SK-N-SH treated with all-trans-retinoic acid at 6 μM for 48 hours (cell line): Measurements from ENCODE around the gene ARL5A.

Source experiments
- ATAC-seq: fragments of 200-7000 bp; cut with Tn5 transposase; 3 replicates; pipeline ENCODE4 v1.9.1; 2020; ENCODE audit warnings: mild to moderate bottlenecking, moderate library complexity
- ARNTL ChIP-seq: fragments of 450-650 bp; formaldehyde crosslinking; IDR thresholded peaks from 2 replicates; pipeline ENCODE4 v1.5.0; 2020; ENCODE audit warnings: low read depth, mild to moderate bottlenecking, moderate library complexity, borderline replicate concordance
- BACH2 ChIP-seq: fragments of 250-450 bp; sonication (Bioruptor Pico); IDR thresholded peaks from 2 replicates; pipeline ENCODE4 v1.9.0; 2021; ENCODE audit warnings: mild to moderate bottlenecking, borderline replicate concordance
- CSDC2 ChIP-seq: fragments of 250-450 bp; sonication (Bioruptor Pico); IDR thresholded peaks from 2 replicates; pipeline ENCODE4 v1.5.0; 2020; ENCODE audit warnings: mild to moderate bottlenecking, moderate library complexity
- ESRRG ChIP-seq: fragments of 250-450 bp; sonication (Bioruptor Pico); IDR thresholded peaks from 2 replicates; pipeline ENCODE4 v1.6.1; 2021; ENCODE audit warnings: mild to moderate bottlenecking
- GLIS3 ChIP-seq: fragments of 250-450 bp; sonication (Bioruptor Pico); IDR thresholded peaks from 2 replicates; pipeline ENCODE4 v1.5.0; 2020; ENCODE audit warnings: mild to moderate bottlenecking, moderate library complexity
- ISL1 ChIP-seq: fragments of 250-450 bp; sonication (Bioruptor Pico); IDR thresholded peaks from 2 replicates; pipeline ENCODE4 v2.1.2; 2022; ENCODE audit warnings: mild to moderate bottlenecking, moderate library complexity
- PPARA ChIP-seq: fragments of 250-450 bp; sonication (Bioruptor Pico); IDR thresholded peaks from 2 replicates; pipeline ENCODE4 v1.5.0; 2020; ENCODE audit warnings: mild to moderate bottlenecking, borderline replicate concordance
- RARB ChIP-seq: fragments of 250-450 bp; sonication (Bioruptor Pico); IDR thresholded peaks from 2 replicates; pipeline ENCODE4 v1.8.0; 2021; ENCODE audit warnings: mild to moderate bottlenecking, moderate library complexity
- SNAI2 ChIP-seq: fragments of 250-450 bp; sonication (Bioruptor Pico); IDR thresholded peaks from 2 replicates; pipeline ENCODE4 v1.5.0; 2020; ENCODE audit warnings: mild to moderate bottlenecking, moderate library complexity
- TCF4 ChIP-seq: fragments of 250-450 bp; sonication (Bioruptor Pico); IDR thresholded peaks from 2 replicates; pipeline ENCODE4 v1.8.0; 2021; ENCODE audit warnings: mild to moderate bottlenecking, moderate library complexity, borderline replicate concordance
- TOX ChIP-seq: fragments of 250-450 bp; sonication (Bioruptor Pico); IDR thresholded peaks from 2 replicates; pipeline ENCODE4 v1.8.0; 2021; ENCODE audit warnings: mild to moderate bottlenecking, moderate library complexity, borderline replicate concordance
- ZC3H10 ChIP-seq: fragments of 250-450 bp; sonication (Bioruptor Pico); IDR thresholded peaks from 2 replicates; pipeline ENCODE4 v1.5.1; 2021; ENCODE audit warnings: mild to moderate bottlenecking, moderate library complexity
- ZFP3 ChIP-seq: fragments of 250-450 bp; sonication (Bioruptor Pico); IDR thresholded peaks from 2 replicates; pipeline ENCODE4 v1.5.0; 2020; ENCODE audit warnings: mild to moderate bottlenecking, moderate library complexity
- ZFP30 ChIP-seq: fragments of 450-650 bp; formaldehyde crosslinking; IDR thresholded peaks from 2 replicates; pipeline ENCODE4 v1.5.0; 2022; ENCODE audit warnings: mild to moderate bottlenecking, moderate library complexity
- ZNF70 ChIP-seq: fragments of 450-650 bp; formaldehyde crosslinking; IDR thresholded peaks from 2 replicates; pipeline ENCODE4 v1.5.0; 2020; ENCODE audit warnings: mild to moderate bottlenecking, moderate library complexity
- TF ChIP-seq, protein P1 (sequence below): fragments of 250-450 bp; sonication (Bioruptor Pico); IDR thresholded peaks from 2 replicates; pipeline ENCODE4 v1.8.0; 2021; ENCODE audit warnings: low read depth, mild to moderate bottlenecking, moderate library complexity, borderline replicate concordance
- TF ChIP-seq, protein P2 (sequence below): fragments of 250-450 bp; sonication (Bioruptor Pico); IDR thresholded peaks from 2 replicates; pipeline ENCODE4 v1.5.1; 2020; ENCODE audit warnings: low read depth, mild to moderate bottlenecking, moderate library complexity
- TF ChIP-seq, protein P3 (sequence below): fragments of 250-450 bp; sonication (Bioruptor Pico); IDR thresholded peaks from 2 replicates; pipeline ENCODE4 v1.8.0; 2020; ENCODE audit warnings: mild to moderate bottlenecking, moderate library complexity, borderline replicate concordance
- TF ChIP-seq, protein P4 (sequence below): fragments of 250-450 bp; sonication (Bioruptor Pico); IDR thresholded peaks from 2 replicates; pipeline ENCODE4 v1.5.0; 2020; ENCODE audit warnings: mild to moderate bottlenecking, moderate library complexity

The ARL5A gene

DNA sequence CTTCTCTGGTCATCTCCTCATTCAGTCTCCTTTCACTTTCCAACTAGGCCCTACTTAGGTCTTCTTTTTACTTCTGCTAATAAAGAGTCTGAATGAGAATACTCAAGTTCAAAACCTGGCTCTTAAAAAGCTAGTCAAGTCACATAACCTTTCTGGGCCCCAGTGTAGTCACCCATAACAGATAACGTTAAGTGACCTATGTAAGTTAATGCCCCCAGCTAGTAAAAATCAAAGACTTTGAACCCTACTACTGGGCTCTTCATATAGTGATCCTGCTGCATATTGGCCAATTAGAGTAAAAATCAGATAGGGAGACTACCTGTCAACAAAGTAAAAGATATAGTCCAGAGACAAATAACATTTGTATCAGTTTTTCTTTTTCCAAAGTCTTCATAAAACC, 17.7 kb downstream of the ARL5A start:
- no peak for ATAC-seq
- TF ChIP-seq TCF4 (CRISPR knock-in tag) (no peak), ZC3H10 (CRISPR knock-in tag) (no peak), TOX (CRISPR knock-in tag) (no peak), CSDC2 (CRISPR knock-in tag) (no peak), RARB (CRISPR knock-in tag) (no peak), ARNTL (CRISPR knock-in tag) (no peak), GLIS3 (no peak), ZFP30 (CRISPR knock-in tag) (no peak), ZNF70 (CRISPR knock-in tag) (no peak), ESRRG (CRISPR knock-in tag) (no peak), SNAI2 (CRISPR knock-in tag) (no peak)

DNA sequence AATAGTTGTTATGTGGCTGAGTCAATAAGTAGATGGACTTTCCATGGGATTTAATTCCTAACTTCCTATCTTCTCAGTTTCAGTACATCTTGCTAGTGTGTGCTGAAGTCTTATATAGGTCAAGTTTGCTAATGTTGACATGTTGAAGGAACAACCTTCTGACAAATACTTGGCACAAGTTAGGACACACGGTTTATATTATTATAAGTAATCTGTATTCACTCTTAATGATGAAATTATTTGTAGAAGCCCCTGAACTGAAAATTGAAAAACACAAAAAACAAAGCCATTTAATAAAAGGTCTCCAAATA, 19.2 kb downstream of the ARL5A start:
- ATAC-seq, result no peak
- no peak for TF ChIP-seq TOX (CRISPR knock-in tag)
- TF ChIP-seq PPARA (CRISPR knock-in tag), result no peak
- TF ChIP-seq, protein P1, sequence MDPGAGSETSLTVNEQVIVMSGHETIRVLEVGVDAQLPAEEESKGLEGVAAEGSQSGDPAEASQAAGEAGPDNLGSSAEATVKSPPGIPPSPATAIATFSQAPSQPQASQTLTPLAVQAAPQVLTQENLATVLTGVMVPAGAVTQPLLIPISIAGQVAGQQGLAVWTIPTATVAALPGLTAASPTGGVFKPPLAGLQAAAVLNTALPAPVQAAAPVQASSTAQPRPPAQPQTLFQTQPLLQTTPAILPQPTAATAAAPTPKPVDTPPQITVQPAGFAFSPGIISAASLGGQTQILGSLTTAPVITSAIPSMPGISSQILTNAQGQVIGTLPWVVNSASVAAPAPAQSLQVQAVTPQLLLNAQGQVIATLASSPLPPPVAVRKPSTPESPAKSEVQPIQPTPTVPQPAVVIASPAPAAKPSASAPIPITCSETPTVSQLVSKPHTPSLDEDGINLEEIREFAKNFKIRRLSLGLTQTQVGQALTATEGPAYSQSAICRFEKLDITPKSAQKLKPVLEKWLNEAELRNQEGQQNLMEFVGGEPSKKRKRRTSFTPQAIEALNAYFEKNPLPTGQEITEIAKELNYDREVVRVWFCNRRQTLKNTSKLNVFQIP, result no peak
- TF ChIP-seq, protein P2, sequence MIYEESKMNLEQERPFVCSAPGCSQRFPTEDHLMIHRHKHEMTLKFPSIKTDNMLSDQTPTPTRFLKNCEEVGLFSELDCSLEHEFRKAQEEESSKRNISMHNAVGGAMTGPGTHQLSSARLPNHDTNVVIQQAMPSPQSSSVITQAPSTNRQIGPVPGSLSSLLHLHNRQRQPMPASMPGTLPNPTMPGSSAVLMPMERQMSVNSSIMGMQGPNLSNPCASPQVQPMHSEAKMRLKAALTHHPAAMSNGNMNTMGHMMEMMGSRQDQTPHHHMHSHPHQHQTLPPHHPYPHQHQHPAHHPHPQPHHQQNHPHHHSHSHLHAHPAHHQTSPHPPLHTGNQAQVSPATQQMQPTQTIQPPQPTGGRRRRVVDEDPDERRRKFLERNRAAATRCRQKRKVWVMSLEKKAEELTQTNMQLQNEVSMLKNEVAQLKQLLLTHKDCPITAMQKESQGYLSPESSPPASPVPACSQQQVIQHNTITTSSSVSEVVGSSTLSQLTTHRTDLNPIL (CRISPR knock-in tag), result no peak
- TF ChIP-seq ISL1 (CRISPR knock-in tag), result no peak
- TF ChIP-seq ESRRG (CRISPR knock-in tag), result no peak
- no peak for TF ChIP-seq ZNF70 (CRISPR knock-in tag)
- TF ChIP-seq GLIS3, result no peak
- TF ChIP-seq SNAI2 (CRISPR knock-in tag), result no peak
- no peak for TF ChIP-seq BACH2 (CRISPR knock-in tag)
- TF ChIP-seq ZFP30 (CRISPR knock-in tag), result no peak
- no peak for TF ChIP-seq ARNTL (CRISPR knock-in tag)

DNA sequence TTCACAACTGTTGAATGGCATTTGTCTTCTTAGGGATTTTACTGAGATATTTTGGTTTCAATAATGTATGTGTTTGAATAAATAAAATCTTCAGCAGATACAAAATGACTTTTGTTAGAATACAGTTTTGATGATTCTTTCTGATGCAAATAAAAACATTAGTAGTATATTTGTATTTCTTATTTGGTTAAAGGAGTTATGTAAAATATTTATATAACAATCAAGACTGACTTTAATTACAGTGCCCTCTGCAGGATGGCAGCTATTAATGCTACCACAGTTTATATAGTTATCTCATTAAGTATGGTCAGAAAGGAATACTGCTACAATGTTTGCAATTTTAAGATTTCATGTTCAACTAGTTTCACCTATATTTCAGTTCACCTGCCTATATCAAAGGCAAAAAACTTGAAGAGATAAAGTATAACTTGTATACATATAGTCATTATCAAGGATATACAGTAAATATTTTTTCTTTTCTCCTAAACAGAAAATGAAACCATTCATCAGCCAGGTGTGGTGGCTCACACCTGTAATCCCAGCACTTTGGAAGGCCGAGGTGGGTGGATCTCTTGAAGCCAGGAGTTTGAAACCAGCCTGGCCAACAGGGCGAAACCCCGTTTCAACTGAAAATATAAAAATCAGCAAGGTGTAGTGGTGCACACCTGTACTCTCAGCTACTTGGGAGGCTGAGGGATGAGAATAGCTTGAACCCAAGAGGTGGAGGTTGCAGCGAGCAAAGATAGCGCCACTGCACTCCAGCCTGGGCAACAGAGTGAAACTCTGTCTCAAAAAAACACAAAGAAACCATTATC, 19.8 kb downstream of the ARL5A start:
- ATAC-seq, result peak; percentile 76
- TF ChIP-seq, protein P3, sequence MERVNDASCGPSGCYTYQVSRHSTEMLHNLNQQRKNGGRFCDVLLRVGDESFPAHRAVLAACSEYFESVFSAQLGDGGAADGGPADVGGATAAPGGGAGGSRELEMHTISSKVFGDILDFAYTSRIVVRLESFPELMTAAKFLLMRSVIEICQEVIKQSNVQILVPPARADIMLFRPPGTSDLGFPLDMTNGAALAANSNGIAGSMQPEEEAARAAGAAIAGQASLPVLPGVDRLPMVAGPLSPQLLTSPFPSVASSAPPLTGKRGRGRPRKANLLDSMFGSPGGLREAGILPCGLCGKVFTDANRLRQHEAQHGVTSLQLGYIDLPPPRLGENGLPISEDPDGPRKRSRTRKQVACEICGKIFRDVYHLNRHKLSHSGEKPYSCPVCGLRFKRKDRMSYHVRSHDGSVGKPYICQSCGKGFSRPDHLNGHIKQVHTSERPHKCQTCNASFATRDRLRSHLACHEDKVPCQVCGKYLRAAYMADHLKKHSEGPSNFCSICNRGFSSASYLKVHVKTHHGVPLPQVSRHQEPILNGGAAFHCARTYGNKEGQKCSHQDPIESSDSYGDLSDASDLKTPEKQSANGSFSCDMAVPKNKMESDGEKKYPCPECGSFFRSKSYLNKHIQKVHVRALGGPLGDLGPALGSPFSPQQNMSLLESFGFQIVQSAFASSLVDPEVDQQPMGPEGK (CRISPR knock-in tag), result no peak
- TF ChIP-seq, protein P1, result no peak
- TF ChIP-seq ZNF70 (CRISPR knock-in tag) (no peak), TCF4 (CRISPR knock-in tag) (no peak), TOX (CRISPR knock-in tag) (no peak)

DNA sequence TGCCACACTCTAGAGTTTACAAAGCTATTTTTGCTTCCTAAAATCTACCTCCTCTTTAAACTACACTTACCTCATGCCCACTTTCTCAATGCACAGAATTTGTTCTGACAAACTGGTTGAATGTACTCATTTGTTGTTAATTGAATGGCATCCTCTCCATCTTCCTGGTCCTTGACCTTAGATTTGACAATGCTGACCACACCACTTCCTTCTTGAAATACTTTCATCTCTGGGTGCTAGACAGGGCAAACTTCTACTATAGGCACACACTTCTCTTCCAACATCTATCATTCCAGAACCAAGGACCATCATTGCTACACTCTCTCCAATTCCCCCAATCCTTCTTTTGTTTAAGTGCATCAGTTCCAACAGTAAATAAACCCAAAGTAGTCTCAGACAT, 22.3 kb downstream of the ARL5A start:
- ATAC-seq, result no peak
- TF ChIP-seq ISL1 (CRISPR knock-in tag), result no peak

DNA sequence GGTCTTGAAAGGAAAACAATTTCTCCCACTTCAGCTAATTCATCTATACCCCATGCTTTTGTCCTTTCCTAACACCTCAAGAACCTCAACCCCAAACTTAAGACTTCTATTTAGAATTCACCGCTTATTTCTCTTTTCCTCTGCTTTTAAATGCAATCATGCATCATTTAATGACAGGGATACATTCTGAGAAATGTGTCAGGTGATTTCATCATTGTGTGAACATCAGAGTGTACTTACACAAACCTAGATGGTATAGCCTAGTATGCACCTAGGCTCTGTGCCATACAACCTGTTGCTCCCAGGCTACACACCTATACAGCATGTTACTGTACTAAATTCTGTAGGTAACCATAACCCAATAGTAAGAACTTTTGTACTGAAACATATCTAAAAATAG, 22.9 kb downstream of the ARL5A start:
- ATAC-seq, result no peak
- no peak for TF ChIP-seq SNAI2 (CRISPR knock-in tag)
- TF ChIP-seq ESRRG (CRISPR knock-in tag), result no peak
- TF ChIP-seq, protein P1, result no peak
- TF ChIP-seq, protein P4, sequence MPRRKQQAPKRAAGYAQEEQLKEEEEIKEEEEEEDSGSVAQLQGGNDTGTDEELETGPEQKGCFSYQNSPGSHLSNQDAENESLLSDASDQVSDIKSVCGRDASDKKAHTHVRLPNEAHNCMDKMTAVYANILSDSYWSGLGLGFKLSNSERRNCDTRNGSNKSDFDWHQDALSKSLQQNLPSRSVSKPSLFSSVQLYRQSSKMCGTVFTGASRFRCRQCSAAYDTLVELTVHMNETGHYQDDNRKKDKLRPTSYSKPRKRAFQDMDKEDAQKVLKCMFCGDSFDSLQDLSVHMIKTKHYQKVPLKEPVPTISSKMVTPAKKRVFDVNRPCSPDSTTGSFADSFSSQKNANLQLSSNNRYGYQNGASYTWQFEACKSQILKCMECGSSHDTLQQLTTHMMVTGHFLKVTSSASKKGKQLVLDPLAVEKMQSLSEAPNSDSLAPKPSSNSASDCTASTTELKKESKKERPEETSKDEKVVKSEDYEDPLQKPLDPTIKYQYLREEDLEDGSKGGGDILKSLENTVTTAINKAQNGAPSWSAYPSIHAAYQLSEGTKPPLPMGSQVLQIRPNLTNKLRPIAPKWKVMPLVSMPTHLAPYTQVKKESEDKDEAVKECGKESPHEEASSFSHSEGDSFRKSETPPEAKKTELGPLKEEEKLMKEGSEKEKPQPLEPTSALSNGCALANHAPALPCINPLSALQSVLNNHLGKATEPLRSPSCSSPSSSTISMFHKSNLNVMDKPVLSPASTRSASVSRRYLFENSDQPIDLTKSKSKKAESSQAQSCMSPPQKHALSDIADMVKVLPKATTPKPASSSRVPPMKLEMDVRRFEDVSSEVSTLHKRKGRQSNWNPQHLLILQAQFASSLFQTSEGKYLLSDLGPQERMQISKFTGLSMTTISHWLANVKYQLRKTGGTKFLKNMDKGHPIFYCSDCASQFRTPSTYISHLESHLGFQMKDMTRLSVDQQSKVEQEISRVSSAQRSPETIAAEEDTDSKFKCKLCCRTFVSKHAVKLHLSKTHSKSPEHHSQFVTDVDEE (CRISPR knock-in tag), result no peak
- TF ChIP-seq ISL1 (CRISPR knock-in tag), result no peak
- TF ChIP-seq, protein P2 (CRISPR knock-in tag), result no peak
- TF ChIP-seq ZFP3 (CRISPR knock-in tag), result no peak
- no peak for TF ChIP-seq PPARA (CRISPR knock-in tag)
